NCI-H2227 (cell line): ENCODE data around the gene DNASE1L1.

Source experiments
- DNase-seq: peaks from one replicate; lab custom pipeline; 2025; ENCODE audit not compliant: unreplicated experiment; lab: John Stamatoyannopoulos, UW

Gene DNASE1L1

DNA sequence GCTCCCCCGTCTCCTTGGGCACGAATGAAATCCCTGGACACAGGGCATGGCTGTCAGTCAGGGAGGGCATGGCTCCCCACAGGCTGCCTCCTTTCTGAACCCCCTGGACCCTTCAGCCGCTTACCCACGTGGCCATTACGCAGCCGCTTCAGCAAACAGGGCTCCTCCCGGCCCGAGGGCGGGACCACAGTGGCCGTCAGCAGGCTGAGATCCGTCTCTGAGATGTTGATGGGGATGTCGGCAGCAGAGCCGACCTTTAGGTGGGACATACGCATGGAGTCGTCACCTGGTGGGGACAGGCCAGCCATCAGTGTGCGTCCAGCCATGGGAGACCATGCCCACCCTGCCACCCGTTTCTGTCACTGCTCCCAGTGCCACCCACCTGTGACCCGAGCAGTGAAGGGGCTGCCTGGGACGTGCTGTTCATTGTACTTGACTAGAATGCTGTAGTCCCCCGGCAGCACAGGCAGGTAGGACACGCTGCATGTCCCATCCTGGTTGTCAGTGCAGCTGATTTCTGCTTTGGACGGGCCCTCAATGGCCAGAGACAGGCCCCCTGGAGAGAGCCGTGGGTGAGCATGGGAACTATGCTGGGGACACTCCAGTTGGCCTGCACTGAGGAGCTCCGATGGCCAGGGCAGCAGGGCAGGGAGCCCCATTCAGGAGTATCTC, 55.7 kb downstream of the DNASE1L1 start:
- no peak for DNase-seq

GRCh38 chrX:154352466-154352865, 56.6 kb downstream of the DNASE1L1 start:
- DNase-seq: no peak

GRCh38 chrX:154352012-154352401, 57.0 kb downstream of the DNASE1L1 start:
- no peak for DNase-seq
